ENCODE results near the gene NPAS3.

GRCh38 chr14:33851931-33852330 is 913.3 kb downstream of the NPAS3 start:
- no peak for TF ChIP-seq POLR2AphosphoS5 (IDR thresholded peaks at IDR 0.05; ENCODE audit: low read depth, low read length)
- TF ChIP-seq POLR2A (IDR thresholded peaks at IDR 0.05; ENCODE audit: low read depth, low read length) = no peak
